Activated T-cell treated with anti-CD3 and anti-CD28 coated beads, Interleukin-2, amount 50 U/mL, for 24 hours (primary cell): ENCODE measurements around the gene DPH2.

ENCODE experiments used
- DNase-seq: peaks from one replicate; pipeline ENCODE4 v3.0.0-alpha.2; 2020
- H3K27ac Mint-ChIP-seq: 2 replicates; pipeline ENCODE4 v1.8.0; 2020; ENCODE audit warnings: mild to moderate bottlenecking, mixed read lengths
- H3K27me3 Mint-ChIP-seq: 2 replicates; pipeline ENCODE4 v1.8.0; 2020; ENCODE audit warnings: mixed read lengths
- H3K36me3 Mint-ChIP-seq: 2 replicates; pipeline ENCODE4 v1.8.0; 2020; ENCODE audit warnings: low read depth, mixed read lengths
- H3K4me1 Mint-ChIP-seq: 2 replicates; pipeline ENCODE4 v1.8.0; 2020; ENCODE audit warnings: low read depth, mixed read lengths
- H3K4me3 Mint-ChIP-seq: 2 replicates; pipeline ENCODE4 v1.8.0; 2020; ENCODE audit warnings: mild to moderate bottlenecking, moderate library complexity, mixed read lengths
- H3K9me3 Mint-ChIP-seq: 2 replicates; pipeline ENCODE4 v1.8.0; 2020; ENCODE audit warnings: mixed read lengths

The DPH2 gene

GRCh38 chr1:43980255-43981134 is 10.7 kb downstream of the DPH2 start:
- no peaks in the 10 kb centered on the region for H3K9me3 Mint-ChIP-seq
- H3K4me1 Mint-ChIP-seq: peaks cover 46% of the 10 kb centered on the region
- no peaks in the 10 kb centered on the region for H3K27me3 Mint-ChIP-seq
- H3K36me3 Mint-ChIP-seq: peaks cover 85% of the 10 kb centered on the region
- peak; percentile 26 for DNase-seq
- peak overlapping the region; percentile 89 for H3K27ac Mint-ChIP-seq
- peak overlapping the region; percentile 91 for H3K4me3 Mint-ChIP-seq

DNA sequence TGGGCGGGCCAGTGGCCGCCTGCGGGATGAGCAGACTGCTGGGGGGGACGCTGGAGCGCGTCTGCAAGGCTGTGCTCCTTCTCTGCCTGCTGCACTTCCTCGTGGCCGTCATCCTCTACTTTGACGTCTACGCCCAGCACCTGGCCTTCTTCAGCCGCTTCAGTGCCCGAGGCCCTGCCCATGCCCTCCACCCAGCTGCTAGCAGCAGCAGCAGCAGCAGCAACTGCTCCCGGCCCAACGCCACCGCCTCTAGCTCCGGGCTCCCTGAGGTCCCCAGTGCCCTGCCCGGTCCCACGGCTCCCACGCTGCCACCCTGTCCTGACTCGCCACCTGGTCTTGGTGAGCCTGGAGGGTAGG is 11.3 kb downstream of the DPH2 start:
- peaks cover 42% of the 10 kb centered on the region for H3K4me1 Mint-ChIP-seq
- no peaks in the 10 kb centered on the region for H3K27me3 Mint-ChIP-seq
- DNase-seq: no peak
- no peak overlapping the region for H3K27ac Mint-ChIP-seq
- no peaks in the 10 kb centered on the region for H3K9me3 Mint-ChIP-seq
- H3K36me3 Mint-ChIP-seq: peaks cover 85% of the 10 kb centered on the region
- no peak overlapping the region for H3K4me3 Mint-ChIP-seq

- peaks cover 85% of the 10 kb centered on the region for H3K36me3 Mint-ChIP-seq
- no peak overlapping the region for H3K4me3 Mint-ChIP-seq
- peaks cover 37% of the 10 kb centered on the region for H3K4me1 Mint-ChIP-seq
- no peaks in the 10 kb centered on the region for H3K9me3 Mint-ChIP-seq
- DNase-seq: peak; percentile 28
- no peak overlapping the region for H3K27ac Mint-ChIP-seq
- H3K27me3 Mint-ChIP-seq: no peaks in the 10 kb centered on the region
These were observed 11.8 kb downstream of the DPH2 start for GRCh38 chr1:43981636-43982035.

GRCh38 chr1:43982241-43982640 is 12.4 kb downstream of the DPH2 start:
- Mint-ChIP-seq H3K4me1 (peaks cover 31% of the 10 kb centered on the region), H3K36me3 (peaks cover 85% of the 10 kb centered on the region), H3K27ac (no peak overlapping the region), H3K9me3 (no peaks in the 10 kb centered on the region), H3K27me3 (no peaks in the 10 kb centered on the region), H3K4me3 (no peak overlapping the region)
- DNase-seq: peak; percentile 25

- Mint-ChIP-seq H3K4me1 (peaks cover 25% of the 10 kb centered on the region), H3K9me3 (no peaks in the 10 kb centered on the region), H3K36me3 (peaks cover 84% of the 10 kb centered on the region), H3K27ac (no peak overlapping the region), H3K4me3 (no peak overlapping the region), H3K27me3 (no peaks in the 10 kb centered on the region)
- no peak for DNase-seq
These were observed 13.0 kb downstream of the DPH2 start for GRCh38 chr1:43982808-43983207.

DNA sequence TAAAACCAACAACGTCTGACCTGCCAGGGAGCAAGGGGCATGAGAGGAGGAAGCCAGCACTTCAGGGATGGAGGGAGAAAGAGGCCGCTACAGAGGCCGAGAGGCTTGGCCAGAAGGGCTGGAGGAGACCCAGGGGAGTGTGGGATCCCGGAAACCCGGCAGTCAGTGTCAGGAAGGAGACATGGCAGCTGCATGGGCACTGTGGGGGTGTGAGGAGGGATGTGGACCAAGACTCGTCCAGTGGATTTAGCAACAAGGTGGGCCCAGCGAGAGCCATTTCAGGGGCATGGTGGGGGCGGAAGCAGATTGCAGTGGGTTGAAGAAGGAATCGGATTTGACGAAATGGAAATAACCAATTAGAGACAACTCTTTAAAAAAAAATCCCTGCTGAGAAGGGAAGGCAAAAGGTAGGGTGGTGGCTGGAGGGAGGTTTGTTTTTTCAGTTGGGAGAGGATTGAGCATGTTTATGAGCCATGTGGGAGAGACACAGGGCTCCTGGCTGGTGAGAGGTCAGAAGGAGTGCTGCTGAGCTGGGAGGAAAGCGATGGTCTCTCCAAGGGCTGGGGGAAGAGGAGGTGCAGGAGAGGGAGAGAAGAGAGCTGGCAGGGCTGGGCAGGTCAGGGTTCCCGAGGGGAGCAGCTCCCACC is 13.6 kb downstream of the DPH2 start:
- Mint-ChIP-seq H3K27ac (no peak overlapping the region), H3K4me1 (peaks cover 19% of the 10 kb centered on the region), H3K36me3 (peaks cover 79% of the 10 kb centered on the region), H3K27me3 (no peaks in the 10 kb centered on the region), H3K9me3 (no peaks in the 10 kb centered on the region), H3K4me3 (no peak overlapping the region)
- no peak for DNase-seq

- Mint-ChIP-seq H3K4me3 (no peak overlapping the region), H3K4me1 (peaks cover 14% of the 10 kb centered on the region), H3K27ac (no peak overlapping the region), H3K27me3 (no peaks in the 10 kb centered on the region), H3K9me3 (no peaks in the 10 kb centered on the region), H3K36me3 (peaks cover 71% of the 10 kb centered on the region)
- no peak for DNase-seq
These were observed 15.0 kb downstream of the DPH2 start for GRCh38 chr1:43984855-43985254.

GRCh38 chr1:43985984-43986595 is 16.3 kb downstream of the DPH2 start:
- Mint-ChIP-seq H3K36me3 (peaks cover 61% of the 10 kb centered on the region), H3K27me3 (no peaks in the 10 kb centered on the region), H3K4me1 (peaks cover 8% of the 10 kb centered on the region), H3K9me3 (no peaks in the 10 kb centered on the region), H3K27ac (peak overlapping the region; percentile 35), H3K4me3 (no peak overlapping the region)
- no peak for DNase-seq

GRCh38 chr1:43986712-43987111 is 16.9 kb downstream of the DPH2 start:
- Mint-ChIP-seq H3K4me3 (no peak overlapping the region), H3K36me3 (peaks cover 55% of the 10 kb centered on the region), H3K4me1 (peaks cover 13% of the 10 kb centered on the region), H3K9me3 (no peaks in the 10 kb centered on the region), H3K27ac (peak overlapping the region; percentile 35), H3K27me3 (no peaks in the 10 kb centered on the region)
- no peak for DNase-seq

- no peak for DNase-seq
- Mint-ChIP-seq H3K9me3 (no peaks in the 10 kb centered on the region), H3K27me3 (no peaks in the 10 kb centered on the region), H3K36me3 (peaks cover 51% of the 10 kb centered on the region), H3K27ac (no peak overlapping the region), H3K4me3 (no peak overlapping the region), H3K4me1 (peaks cover 17% of the 10 kb centered on the region)
These were observed 17.5 kb downstream of the DPH2 start for GRCh38 chr1:43987159-43987902.

- Mint-ChIP-seq H3K36me3 (peaks cover 22% of the 10 kb centered on the region), H3K4me1 (peaks cover 20% of the 10 kb centered on the region), H3K27ac (peak overlapping the region; percentile 90)
These were observed 20.7 kb downstream of the DPH2 start for GRCh38 chr1:43990271-43991199.

DNA sequence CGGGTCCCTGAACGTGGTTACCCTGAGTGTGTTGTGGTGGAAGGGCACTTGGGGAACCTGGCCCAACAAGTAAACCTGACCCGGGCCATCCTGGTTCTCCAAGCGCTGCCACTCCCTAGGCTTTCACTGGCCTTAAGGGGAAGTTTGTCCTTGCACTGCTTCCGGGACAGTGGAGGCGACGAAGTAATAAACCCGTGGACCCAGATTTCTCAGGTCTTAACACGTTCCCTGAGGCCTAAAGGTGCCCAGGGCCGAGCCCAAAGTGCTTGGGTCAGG is 21.3 kb downstream of the DPH2 start:
- H3K27me3 Mint-ChIP-seq: no peaks in the 10 kb centered on the region
- peaks cover 20% of the 10 kb centered on the region for H3K4me1 Mint-ChIP-seq
- H3K27ac Mint-ChIP-seq: peak overlapping the region; percentile 90
- peak overlapping the region; percentile 84 for H3K4me3 Mint-ChIP-seq
- DNase-seq: no peak
- peaks cover 16% of the 10 kb centered on the region for H3K36me3 Mint-ChIP-seq
- no peaks in the 10 kb centered on the region for H3K9me3 Mint-ChIP-seq

More at GRCh38 chr1:43990271-43991199, 20.7 kb downstream of the DPH2 start:
- no peaks in the 10 kb centered on the region for H3K27me3 Mint-ChIP-seq
- DNase-seq: no peak
- H3K9me3 Mint-ChIP-seq: no peaks in the 10 kb centered on the region
- H3K4me3 Mint-ChIP-seq: peak overlapping the region; percentile 84

- peaks cover 20% of the 10 kb centered on the region for H3K4me1 Mint-ChIP-seq
- no peaks in the 10 kb centered on the region for H3K27me3 Mint-ChIP-seq
- DNase-seq: peak; percentile 88
- H3K27ac Mint-ChIP-seq: peak within 1 kb of the TSS; percentile 90
- peaks cover 10% of the 10 kb centered on the region for H3K36me3 Mint-ChIP-seq
- peak within 1 kb of the TSS; percentile 84 for H3K4me3 Mint-ChIP-seq
- no peaks in the 10 kb centered on the region for H3K9me3 Mint-ChIP-seq
These were observed 21.8 kb downstream of the DPH2 start, which contains the start of gene CCDC24 for GRCh38 chr1:43991476-43992231. Gene CCDC24 (plus strand): TSS chr1:43991599. CDS start chr1:43991879, 280 bp downstream.
